ENCODE data around the gene FOXP1. TPM values are rescaled to one million over a fixed set of nuclear protein-coding genes. Genes with fewer than 3 reads are reported as not detected.

The FOXP1 gene
- total and polyA plus RNA-seq, 2 experiments from 2014 or later: 76.8 to 99.8 TPM

GRCh38 chr3:71152039-71152891, 431.3 kb downstream of the FOXP1 start:
- no peak for DNase-seq (ENCODE audit: low spot score)
- H2AFZ ChIP-seq: no peak overlapping the region
- H3K4me2 ChIP-seq: peak overlapping the region; percentile 40
- 63% methylated on average over 4 of the region's 4 CpGs for WGBS (ENCODE audit: low lambda C conversion rate, missing lambda C conversion rate)
- no peaks in the 10 kb centered on the region for H4K20me1 ChIP-seq (ENCODE audit: insufficient read depth, poor library complexity, severe bottlenecking)
- no peaks in the 10 kb centered on the region for H3K9me2 ChIP-seq (replicated peaks; ENCODE audit: insufficient read depth)
- TF ChIP-seq EZH2phosphoT487 (IDR thresholded peaks at IDR 0.05; ENCODE audit: low read depth, severe bottlenecking, unreplicated experiment): no peak
- no peak for TF ChIP-seq EZH2 (IDR thresholded peaks at IDR 0.05; ENCODE audit: borderline replicate concordance)
- H3K79me2 ChIP-seq: peaks cover 51% of the 10 kb centered on the region
- peak overlapping the region; percentile 88 for H3K27ac ChIP-seq
- no peaks in the 10 kb centered on the region for H3K36me3 ChIP-seq (replicated peaks; ENCODE audit: insufficient read depth, low read depth)
- H3K4me1 ChIP-seq (ENCODE audit: insufficient read depth): peaks cover 16% of the 10 kb centered on the region
- H3K4me3 ChIP-seq: no peak overlapping the region
- H3K9me3 ChIP-seq (ENCODE audit: low read depth): no peaks in the 10 kb centered on the region
- H3K27me3 ChIP-seq: no peaks in the 10 kb centered on the region

GRCh38 chr3:71149959-71150954, 433.3 kb downstream of the FOXP1 start:
- Histone ChIP-seq H3K27me3 (no peaks in the 10 kb centered on the region), H3K9me3 (ENCODE audit: low read depth) (no peaks in the 10 kb centered on the region), H3K4me2 (no peak overlapping the region), H3K4me1 (ENCODE audit: insufficient read depth) (peaks cover 16% of the 10 kb centered on the region), H4K20me1 (ENCODE audit: insufficient read depth, poor library complexity, severe bottlenecking) (no peaks in the 10 kb centered on the region), H3K9me2 (replicated peaks; ENCODE audit: insufficient read depth) (no peaks in the 10 kb centered on the region), H2AFZ (no peak overlapping the region), H3K79me2 (peaks cover 50% of the 10 kb centered on the region), H3K4me3 (no peak overlapping the region), H3K27ac (no peak overlapping the region), H3K36me3 (replicated peaks; ENCODE audit: insufficient read depth, low read depth) (no peaks in the 10 kb centered on the region)
- no peak for TF ChIP-seq CTCF (IDR thresholded peaks at IDR 0.05; ENCODE audit: poor library complexity)
- no peak for TF ChIP-seq EZH2 (IDR thresholded peaks at IDR 0.05; ENCODE audit: borderline replicate concordance)
- TF ChIP-seq EZH2phosphoT487 (IDR thresholded peaks at IDR 0.05; ENCODE audit: low read depth, severe bottlenecking, unreplicated experiment): no peak
- DNase-seq (ENCODE audit: low spot score): no peak
- WGBS (ENCODE audit: low lambda C conversion rate, missing lambda C conversion rate): 80% methylated on average over 14 of the region's 14 CpGs

GRCh38 chr3:71148455-71149060, 435.0 kb downstream of the FOXP1 start:
- H3K36me3 ChIP-seq (replicated peaks; ENCODE audit: insufficient read depth, low read depth): no peaks in the 10 kb centered on the region
- H3K27ac ChIP-seq: peak overlapping the region; percentile 36
- no peak for DNase-seq (ENCODE audit: low spot score)
- TF ChIP-seq CTCF (IDR thresholded peaks at IDR 0.05; ENCODE audit: poor library complexity) (no peak), EZH2 (IDR thresholded peaks at IDR 0.05; ENCODE audit: borderline replicate concordance) (no peak), EZH2phosphoT487 (IDR thresholded peaks at IDR 0.05; ENCODE audit: low read depth, severe bottlenecking, unreplicated experiment) (no peak)
- H3K4me2 ChIP-seq: no peak overlapping the region
- H3K79me2 ChIP-seq: peaks cover 53% of the 10 kb centered on the region
- no peak overlapping the region for H2AFZ ChIP-seq
- H3K9me2 ChIP-seq (replicated peaks; ENCODE audit: insufficient read depth): no peaks in the 10 kb centered on the region
- no peaks in the 10 kb centered on the region for H3K9me3 ChIP-seq (ENCODE audit: low read depth)
- 68% methylated on average over 1 of the region's 1 CpG for WGBS (ENCODE audit: low lambda C conversion rate, missing lambda C conversion rate)
- H3K4me3 ChIP-seq: no peak overlapping the region
- H3K4me1 ChIP-seq (ENCODE audit: insufficient read depth): peaks cover 8% of the 10 kb centered on the region
- H4K20me1 ChIP-seq (ENCODE audit: insufficient read depth, poor library complexity, severe bottlenecking): no peaks in the 10 kb centered on the region
- no peaks in the 10 kb centered on the region for H3K27me3 ChIP-seq
